PFSK-1 (cell line): ENCODE results near the gene TRAM2.

Experiments
- FOXP2 ChIP-seq: optimal IDR thresholded peaks from 2 replicates; pipeline ENCODE3; 2011; ENCODE audit warnings: borderline replicate concordance, control low read depth, inconsistent platforms; ENCODE audit not compliant: insufficient read depth; ENCODE audit errors: extremely low read length, extremely low read depth
- POLR2AphosphoS5 ChIP-seq: IDR thresholded peaks from 2 replicates; pipeline ENCODE4 v1.6.1; 2012; ENCODE audit warnings: low read depth, mild to moderate bottlenecking, control low read depth, low read length, moderate library complexity
- REST ChIP-seq, 2 experiments: IDR thresholded peaks; 2 replicates each; pipeline versions ENCODE4 v1.6.1 to v1.8.0; 2011 to 2012; ENCODE audit warnings: low read depth in 2 of 2, low read length in 2 of 2, control low read depth in 1 of 2, inconsistent platforms in 1 of 2, mild to moderate bottlenecking in 1 of 2, moderate library complexity in 1 of 2; ENCODE audit not compliant: insufficient read depth in 1 of 2
- SIN3A ChIP-seq: IDR thresholded peaks from 2 replicates; pipeline ENCODE4 v1.6.1; 2012; ENCODE audit warnings: mild to moderate bottlenecking, low read length, moderate library complexity, borderline replicate concordance; ENCODE audit not compliant: insufficient read depth
- TAF1 ChIP-seq: IDR thresholded peaks from 2 replicates; pipeline ENCODE4 v1.6.1; 2012; ENCODE audit warnings: low read length, control low read depth, borderline replicate concordance; ENCODE audit not compliant: insufficient read depth

TRAM2 gene

GRCh38 chr6:52474173-52474572 lies 102.7 kb downstream of the TRAM2 start:
- no peak for TF ChIP-seq FOXP2
- TF ChIP-seq REST (IDR thresholded peaks at IDR 0.05; ENCODE audit: insufficient read depth in 1 of 2, low read depth in 2 of 2, low read length in 2 of 2) = no peak
- no peak for TF ChIP-seq POLR2AphosphoS5
- TF ChIP-seq TAF1 = no peak
- TF ChIP-seq SIN3A = no peak

GRCh38 chr6:52457096-52457495 lies 119.8 kb downstream of the TRAM2 start:
- no peak for TF ChIP-seq POLR2AphosphoS5
- no peak for TF ChIP-seq TAF1
- no peak for TF ChIP-seq REST (IDR thresholded peaks at IDR 0.05; ENCODE audit: insufficient read depth in 1 of 2, low read depth in 2 of 2, low read length in 2 of 2)
- TF ChIP-seq FOXP2 = no peak
- no peak for TF ChIP-seq SIN3A

GRCh38 chr6:52454556-52454955 lies 122.3 kb downstream of the TRAM2 start:
- TF ChIP-seq FOXP2 (no peak), TAF1 (no peak), REST (IDR thresholded peaks at IDR 0.05; ENCODE audit: insufficient read depth in 1 of 2, low read depth in 2 of 2, low read length in 2 of 2) (no peak), SIN3A (no peak), POLR2AphosphoS5 (no peak)
